HCT116 (cell line): ENCODE results near the gene TAPT1. TPM values are rescaled to one million over a fixed set of nuclear protein-coding genes. Genes with fewer than 3 reads are reported as not detected.

Source experiments
- ATAC-seq: fragments of 200-7000 bp; cut with Tn5 transposase; 2 replicates; pipeline ENCODE4 v1.9.1; 2020; ENCODE audit warnings: mild to moderate bottlenecking, moderate library complexity
- BruUV-seq: library from RNA; stranded (reverse); fragments of 400-500 nt; replicated peaks from 2 replicates; lab custom pipeline; 2021; lab: Mats Ljungman, UMichigan
- CTCF ChIA-PET: fragments of 300-600 bp; sonication (Branson Sonifier 250); formaldehyde crosslinking; loops from one replicate; lab custom pipeline; 2021; ENCODE audit warnings: antibody characterized with exemption; lab: Charles Lee
- POLR2A ChIA-PET: fragments of 300-600, 350-600 bp; sonication (Branson Sonifier 250); formaldehyde crosslinking; loops from one replicate; lab custom pipeline; 2021; ENCODE audit warnings: antibody characterized with exemption; lab: Charles Lee
- RAD21 ChIA-PET, 2 experiments: fragments of 300-600 bp; sonication (Branson Sonifier 250); formaldehyde crosslinking; loops; one replicate each; lab custom pipeline; 2023; ENCODE audit warnings: low total read pairs in 2 of 2; ENCODE audit not compliant: uncharacterized antibody in 2 of 2, unreplicated experiment in 2 of 2, low non-redundant PET in 1 of 2; lab: Charles Lee
- DNase-seq: peaks from one replicate; pipeline ENCODE4 v3.0.0-alpha.2; 2010; ENCODE audit warnings: low read depth, low spot score
- H2AFZ ChIP-seq: fragments of 200-600 bp; shearing (Covaris generic), sonication (generic); 2 replicates; pipeline ENCODE4 v1.6.1; 2017; ENCODE audit warnings: low read depth, mixed run types, mixed read lengths, antibody characterized with exemption, low read length; ENCODE audit not compliant: poor library complexity, severe bottlenecking
- H3K27ac ChIP-seq: 2 replicates; pipeline ENCODE4 v1.5.1; 2012; ENCODE audit warnings: low read depth, low read length
- H3K27me3 ChIP-seq: fragments of 200-600 bp; sonication (generic); 2 replicates; pipeline ENCODE4 v1.6.1; 2016; ENCODE audit warnings: mixed run types, low read length, mixed read lengths; ENCODE audit not compliant: insufficient read depth
- H3K36me3 ChIP-seq, 2 experiments: fragments of 200-500 bp in 1 of 2; fragments of 200-600 bp in 1 of 2; sonication (Bioruptor generic) in 1 of 2; sonication (generic) in 1 of 2; 2 replicates each; pipeline versions ENCODE4 v1.5.1 to v1.6.1; 2014 to 2016; ENCODE audit warnings: low read length in 2 of 2, inconsistent platforms in 1 of 2, mixed read lengths in 1 of 2, mixed run types in 1 of 2; ENCODE audit not compliant: insufficient read depth in 2 of 2, control insufficient read depth in 1 of 2
- H3K4me1 ChIP-seq, 2 experiments: fragments of 200-600 bp in 1 of 2; sonication (generic) in 1 of 2; 2 replicates each; pipeline versions ENCODE4 v1.5.1 to v1.6.1; 2012 to 2017; ENCODE audit warnings: low read length in 2 of 2, inconsistent platforms in 1 of 2, mild to moderate bottlenecking in 1 of 2, mixed read lengths in 1 of 2, mixed run types in 1 of 2, moderate library complexity in 1 of 2; ENCODE audit not compliant: insufficient read depth in 2 of 2, control insufficient read depth in 1 of 2
- H3K4me2 ChIP-seq: fragments of 200-600 bp; sonication (generic); 2 replicates; pipeline ENCODE4 v1.6.1; 2017; ENCODE audit warnings: mixed run types, low read length, mixed read lengths
- H3K4me3 ChIP-seq, 2 experiments: fragments of 200-600 bp in 1 of 2; sonication (generic) in 1 of 2; replicated peaks in 1 of 2; 2 replicates each; pipeline ENCODE4 v1.5.1; 2011 to 2016; ENCODE audit warnings: low read length in 2 of 2, control low read depth in 1 of 2, low read depth in 1 of 2, mild to moderate bottlenecking in 1 of 2, mixed read lengths in 1 of 2, mixed run types in 1 of 2
- H3K79me2 ChIP-seq: fragments of 200-600 bp; sonication (generic); 2 replicates; pipeline ENCODE4 v1.6.1; 2017; ENCODE audit warnings: mild to moderate bottlenecking, mixed run types, low read length, moderate library complexity, mixed read lengths; ENCODE audit not compliant: insufficient read depth
- H3K9ac ChIP-seq: fragments of 200-600 bp; sonication (generic); 2 replicates; pipeline ENCODE4 v1.6.1; 2016; ENCODE audit warnings: low read length, mixed read lengths
- H3K9me2 ChIP-seq: fragments of 200-600 bp; sonication (generic), shearing (Covaris generic); 2 replicates; pipeline ENCODE4 v1.6.1; 2017; ENCODE audit warnings: mixed run types, mild to moderate bottlenecking, moderate library complexity; ENCODE audit not compliant: insufficient read depth
- H3K9me3 ChIP-seq, 2 experiments: fragments of 200-500 bp in 1 of 2; fragments of 200-600 bp in 1 of 2; sonication (Bioruptor generic) in 1 of 2; sonication (generic) in 1 of 2; 2 replicates each; pipeline ENCODE4 v1.6.1; 2014 to 2017; ENCODE audit warnings: low read length in 2 of 2, mixed read lengths in 2 of 2, inconsistent platforms in 1 of 2, low read depth in 1 of 2, mild to moderate bottlenecking in 1 of 2, mixed run types in 1 of 2, moderate library complexity in 1 of 2; ENCODE audit not compliant: control insufficient read depth in 1 of 2, insufficient read depth in 1 of 2
- H4K20me1 ChIP-seq: fragments of 200-600 bp; sonication (generic), shearing (Covaris generic); 2 replicates; pipeline ENCODE4 v1.6.1; 2017; ENCODE audit warnings: mixed run types, mild to moderate bottlenecking, moderate library complexity; ENCODE audit not compliant: insufficient read depth
- ATF3 ChIP-seq: IDR thresholded peaks from 2 replicates; pipeline ENCODE4 v1.6.1; 2012
- CBX3 ChIP-seq: IDR thresholded peaks from 2 replicates; pipeline ENCODE4 v1.6.1; 2012; ENCODE audit warnings: low read depth
- CTCF ChIP-seq, 3 experiments: fragments of 200-600 bp in 1 of 3; sonication (generic) in 1 of 3; IDR thresholded peaks in 2 of 3; conservative IDR thresholded peaks in 1 of 3; 2 replicates each; pipeline ENCODE4 v1.5.1; 2012 to 2017; ENCODE audit warnings: low read depth in 2 of 3, low read length in 2 of 3, antibody characterized with exemption in 1 of 3, borderline replicate concordance in 1 of 3, control low read depth in 1 of 3, mild to moderate bottlenecking in 1 of 3, mixed read lengths in 1 of 3, mixed run types in 1 of 3, moderate library complexity in 1 of 3; ENCODE audit not compliant: insufficient read depth in 1 of 3
- EGR1 ChIP-seq: IDR thresholded peaks from 2 replicates; pipeline ENCODE4 v1.6.1; 2012; ENCODE audit warnings: low read depth
- ELF1 ChIP-seq: IDR thresholded peaks from 2 replicates; pipeline ENCODE4 v1.6.1; 2012; ENCODE audit warnings: low read depth, borderline replicate concordance
- EZH2 ChIP-seq: fragments of 200-600 bp; sonication (generic); IDR thresholded peaks from 2 replicates; pipeline ENCODE4 v1.6.1; 2017; ENCODE audit warnings: antibody characterized with exemption, mixed run types
- EZH2phosphoT487 ChIP-seq: fragments of 200-600 bp; IDR thresholded peaks from 2 replicates; pipeline ENCODE4 v1.6.1; 2018; ENCODE audit warnings: antibody characterized with exemption, borderline replicate concordance
- SP1 ChIP-seq: IDR thresholded peaks from 2 replicates; pipeline ENCODE4 v1.6.1; 2012; ENCODE audit warnings: low read depth
- SRF ChIP-seq: IDR thresholded peaks from 2 replicates; pipeline ENCODE4 v1.6.1; 2012; ENCODE audit warnings: low read depth
- TCF7L2 ChIP-seq: IDR thresholded peaks from 2 replicates; pipeline ENCODE4 v1.7.0; 2011; ENCODE audit warnings: borderline replicate concordance, inconsistent platforms; ENCODE audit not compliant: insufficient read depth, insufficient read length; ENCODE audit errors: extremely low read depth
- ZBTB33 ChIP-seq: IDR thresholded peaks from 2 replicates; pipeline ENCODE4 v1.6.1; 2011; ENCODE audit warnings: mild to moderate bottlenecking, low read length, moderate library complexity; ENCODE audit not compliant: insufficient replicate concordance; ENCODE audit errors: extremely low read depth
- ZNF274 ChIP-seq: fragments of 200-500 bp; sonication (Bioruptor generic); IDR thresholded peaks from 2 replicates; pipeline ENCODE4 v1.6.1; 2014; ENCODE audit warnings: mild to moderate bottlenecking, low read depth, low read length, inconsistent platforms
- intact Hi-C: fragments of 100-400 bp; cut with micrococcal nuclease; formaldehyde crosslinking; loops from 2 replicates; pipeline ENCODE4 v1.10.0; 2022
- total RNA-seq: library from RNA; stranded (reverse); gene quantifications from one replicate; pipeline ENCODE4 v1.2.1, GENCODE V29; 2021; ENCODE audit not compliant: unreplicated experiment

Gene TAPT1
- total RNA-seq, 1 experiment from 2014 or later: 11.7 TPM

- H3K4me1 ChIP-seq: no peaks in the 10 kb centered on the region
- no peaks in the 10 kb centered on the region for H3K9me3 ChIP-seq
- no peaks in the 10 kb centered on the region for H3K27me3 ChIP-seq
- no peak for ATAC-seq
- H3K27ac ChIP-seq: no peak overlapping the region
- no peaks in the 10 kb centered on the region for H3K79me2 ChIP-seq
- TF ChIP-seq SP1: no peak
- TF ChIP-seq EZH2: no peak
- TF ChIP-seq TCF7L2: no peak
- TF ChIP-seq SRF: no peak
- TF ChIP-seq ZNF274: no peak
- TF ChIP-seq CBX3: no peak
- no peak for TF ChIP-seq CTCF (IDR thresholded peaks at IDR 0.05 in 2 of 3, conservative IDR thresholded peaks at IDR 0.05 in 1 of 3; ENCODE audit: borderline replicate concordance in 1 of 3, insufficient read depth in 1 of 3, low read depth in 2 of 3, low read length in 2 of 3)
- no peak for TF ChIP-seq EZH2phosphoT487
- no peak for TF ChIP-seq ZBTB33
- no peak for TF ChIP-seq ELF1
- no peak for TF ChIP-seq ATF3
- TF ChIP-seq EGR1: no peak
- RAD21 ChIA-PET: no interaction called here
- no peaks in the 10 kb centered on the region for H4K20me1 ChIP-seq
- intact Hi-C loops: no loop called here
- no peak overlapping the region for H3K4me2 ChIP-seq
- no peaks in the 10 kb centered on the region for H3K9me2 ChIP-seq
- no TSS peak for BruUV-seq
- no peak overlapping the region for H3K9ac ChIP-seq
- no peak overlapping the region for H3K4me3 ChIP-seq
- CTCF ChIA-PET: no interaction called here
- no peak overlapping the region for H2AFZ ChIP-seq
- POLR2A ChIA-PET: no interaction called here
- no peaks in the 10 kb centered on the region for H3K36me3 ChIP-seq
- DNase-seq: no peak
Observed at GRCh38 chr4:16126714-16127113, 99.6 kb downstream of the TAPT1 start.
